H1 (cell line): ENCODE data around the gene RNPS1. TPM values are rescaled to one million over a fixed set of nuclear protein-coding genes. Genes with fewer than 3 reads are reported as not detected.

Experiments
- BACH1 ChIP-seq: IDR thresholded peaks from 2 replicates; pipeline ENCODE4 v1.6.1; 2012; ENCODE audit warnings: low read length, improper control_type of control experiment
- CBX8 ChIP-seq: fragments of 300-800, 300-1000 bp; sonication (generic); IDR thresholded peaks from 2 replicates; pipeline ENCODE4 v1.7.1; 2016; ENCODE audit warnings: low read depth, low read length, borderline replicate concordance
- EGR1 ChIP-seq: IDR thresholded peaks from 2 replicates; pipeline ENCODE4 v1.6.1; 2011; ENCODE audit warnings: low read depth, low read length, borderline replicate concordance
- EZH2 ChIP-seq: fragments of 200-600 bp; sonication (generic); IDR thresholded peaks from 2 replicates; pipeline ENCODE4 v1.7.1; 2012; ENCODE audit warnings: low read depth, mild to moderate bottlenecking, moderate library complexity, low read length, inconsistent platforms; ENCODE audit not compliant: severe bottlenecking
- SRF ChIP-seq: IDR thresholded peaks from 2 replicates; pipeline ENCODE4 v1.6.1; 2011; ENCODE audit warnings: mild to moderate bottlenecking, low read depth, low read length, moderate library complexity
- polyA plus RNA-seq, 7 experiments: library from polyadenylated mRNA; depleted of rRNA in 3 of 7; stranded (reverse) in 5 of 7; unstranded in 2 of 7; fragments of >200 nt in 5 of 7; fragments of 200-250 nt in 2 of 7; gene quantifications; 1 replicate in 5 of 7; 2 replicates in 1 of 7; 4 replicates in 1 of 7; pipeline versions ENCODE4 v1.2.1 to v1.2.3, GENCODE V29; 2011 to 2013; ENCODE audit warnings: missing spikeins in 2 of 7, mixed read lengths in 2 of 7
- total RNA-seq: library from RNA; stranded (reverse); fragmentation: NEBNext Ultra II Directional; extraction: Animal tissue kit (Norgen Biotek cat#: 25700); gene quantifications from 2 replicates; pipeline ENCODE4 v1.2.1, GENCODE V29; 2021
- TF ChIP-seq, protein P1 (sequence below): fragments of 300-600 bp; sonication (generic); IDR thresholded peaks from 2 replicates; pipeline ENCODE4 v1.7.1; 2012; ENCODE audit warnings: low read length, moderate library complexity, mild to moderate bottlenecking, inconsistent platforms; ENCODE audit not compliant: insufficient replicate concordance

Gene RNPS1
- total and polyA plus RNA-seq, 2 of the 8 experiments (the other 6 are each of a cell fraction or from before 2014, with no cell fraction given) = 330 to 350 TPM

DNA sequence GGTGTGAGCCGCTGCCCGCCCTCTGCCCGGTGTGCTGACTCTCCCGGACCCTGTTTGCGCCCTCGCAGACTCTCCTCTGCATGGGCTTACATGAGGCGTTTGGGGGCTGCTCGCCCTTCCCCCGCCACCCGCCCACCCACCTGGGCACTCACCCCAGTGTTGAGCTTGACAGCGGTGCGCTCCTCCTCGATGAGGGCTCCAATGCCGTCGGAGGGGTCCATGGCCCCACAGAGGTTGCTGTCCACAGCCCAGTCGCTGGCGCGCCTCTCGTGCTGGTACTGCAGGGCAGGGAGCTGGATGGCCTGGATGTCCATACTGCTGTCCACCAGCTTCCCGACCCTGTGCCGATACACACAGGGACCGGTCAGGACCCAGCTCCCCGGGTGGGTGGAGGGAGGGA, 21.4 kb upstream of the RNPS1 start (continued):
- TF ChIP-seq EZH2 (no peak), CBX8 (no peak), EGR1 (no peak), SRF (no peak), BACH1 (no peak)
- TF ChIP-seq, protein P1, sequence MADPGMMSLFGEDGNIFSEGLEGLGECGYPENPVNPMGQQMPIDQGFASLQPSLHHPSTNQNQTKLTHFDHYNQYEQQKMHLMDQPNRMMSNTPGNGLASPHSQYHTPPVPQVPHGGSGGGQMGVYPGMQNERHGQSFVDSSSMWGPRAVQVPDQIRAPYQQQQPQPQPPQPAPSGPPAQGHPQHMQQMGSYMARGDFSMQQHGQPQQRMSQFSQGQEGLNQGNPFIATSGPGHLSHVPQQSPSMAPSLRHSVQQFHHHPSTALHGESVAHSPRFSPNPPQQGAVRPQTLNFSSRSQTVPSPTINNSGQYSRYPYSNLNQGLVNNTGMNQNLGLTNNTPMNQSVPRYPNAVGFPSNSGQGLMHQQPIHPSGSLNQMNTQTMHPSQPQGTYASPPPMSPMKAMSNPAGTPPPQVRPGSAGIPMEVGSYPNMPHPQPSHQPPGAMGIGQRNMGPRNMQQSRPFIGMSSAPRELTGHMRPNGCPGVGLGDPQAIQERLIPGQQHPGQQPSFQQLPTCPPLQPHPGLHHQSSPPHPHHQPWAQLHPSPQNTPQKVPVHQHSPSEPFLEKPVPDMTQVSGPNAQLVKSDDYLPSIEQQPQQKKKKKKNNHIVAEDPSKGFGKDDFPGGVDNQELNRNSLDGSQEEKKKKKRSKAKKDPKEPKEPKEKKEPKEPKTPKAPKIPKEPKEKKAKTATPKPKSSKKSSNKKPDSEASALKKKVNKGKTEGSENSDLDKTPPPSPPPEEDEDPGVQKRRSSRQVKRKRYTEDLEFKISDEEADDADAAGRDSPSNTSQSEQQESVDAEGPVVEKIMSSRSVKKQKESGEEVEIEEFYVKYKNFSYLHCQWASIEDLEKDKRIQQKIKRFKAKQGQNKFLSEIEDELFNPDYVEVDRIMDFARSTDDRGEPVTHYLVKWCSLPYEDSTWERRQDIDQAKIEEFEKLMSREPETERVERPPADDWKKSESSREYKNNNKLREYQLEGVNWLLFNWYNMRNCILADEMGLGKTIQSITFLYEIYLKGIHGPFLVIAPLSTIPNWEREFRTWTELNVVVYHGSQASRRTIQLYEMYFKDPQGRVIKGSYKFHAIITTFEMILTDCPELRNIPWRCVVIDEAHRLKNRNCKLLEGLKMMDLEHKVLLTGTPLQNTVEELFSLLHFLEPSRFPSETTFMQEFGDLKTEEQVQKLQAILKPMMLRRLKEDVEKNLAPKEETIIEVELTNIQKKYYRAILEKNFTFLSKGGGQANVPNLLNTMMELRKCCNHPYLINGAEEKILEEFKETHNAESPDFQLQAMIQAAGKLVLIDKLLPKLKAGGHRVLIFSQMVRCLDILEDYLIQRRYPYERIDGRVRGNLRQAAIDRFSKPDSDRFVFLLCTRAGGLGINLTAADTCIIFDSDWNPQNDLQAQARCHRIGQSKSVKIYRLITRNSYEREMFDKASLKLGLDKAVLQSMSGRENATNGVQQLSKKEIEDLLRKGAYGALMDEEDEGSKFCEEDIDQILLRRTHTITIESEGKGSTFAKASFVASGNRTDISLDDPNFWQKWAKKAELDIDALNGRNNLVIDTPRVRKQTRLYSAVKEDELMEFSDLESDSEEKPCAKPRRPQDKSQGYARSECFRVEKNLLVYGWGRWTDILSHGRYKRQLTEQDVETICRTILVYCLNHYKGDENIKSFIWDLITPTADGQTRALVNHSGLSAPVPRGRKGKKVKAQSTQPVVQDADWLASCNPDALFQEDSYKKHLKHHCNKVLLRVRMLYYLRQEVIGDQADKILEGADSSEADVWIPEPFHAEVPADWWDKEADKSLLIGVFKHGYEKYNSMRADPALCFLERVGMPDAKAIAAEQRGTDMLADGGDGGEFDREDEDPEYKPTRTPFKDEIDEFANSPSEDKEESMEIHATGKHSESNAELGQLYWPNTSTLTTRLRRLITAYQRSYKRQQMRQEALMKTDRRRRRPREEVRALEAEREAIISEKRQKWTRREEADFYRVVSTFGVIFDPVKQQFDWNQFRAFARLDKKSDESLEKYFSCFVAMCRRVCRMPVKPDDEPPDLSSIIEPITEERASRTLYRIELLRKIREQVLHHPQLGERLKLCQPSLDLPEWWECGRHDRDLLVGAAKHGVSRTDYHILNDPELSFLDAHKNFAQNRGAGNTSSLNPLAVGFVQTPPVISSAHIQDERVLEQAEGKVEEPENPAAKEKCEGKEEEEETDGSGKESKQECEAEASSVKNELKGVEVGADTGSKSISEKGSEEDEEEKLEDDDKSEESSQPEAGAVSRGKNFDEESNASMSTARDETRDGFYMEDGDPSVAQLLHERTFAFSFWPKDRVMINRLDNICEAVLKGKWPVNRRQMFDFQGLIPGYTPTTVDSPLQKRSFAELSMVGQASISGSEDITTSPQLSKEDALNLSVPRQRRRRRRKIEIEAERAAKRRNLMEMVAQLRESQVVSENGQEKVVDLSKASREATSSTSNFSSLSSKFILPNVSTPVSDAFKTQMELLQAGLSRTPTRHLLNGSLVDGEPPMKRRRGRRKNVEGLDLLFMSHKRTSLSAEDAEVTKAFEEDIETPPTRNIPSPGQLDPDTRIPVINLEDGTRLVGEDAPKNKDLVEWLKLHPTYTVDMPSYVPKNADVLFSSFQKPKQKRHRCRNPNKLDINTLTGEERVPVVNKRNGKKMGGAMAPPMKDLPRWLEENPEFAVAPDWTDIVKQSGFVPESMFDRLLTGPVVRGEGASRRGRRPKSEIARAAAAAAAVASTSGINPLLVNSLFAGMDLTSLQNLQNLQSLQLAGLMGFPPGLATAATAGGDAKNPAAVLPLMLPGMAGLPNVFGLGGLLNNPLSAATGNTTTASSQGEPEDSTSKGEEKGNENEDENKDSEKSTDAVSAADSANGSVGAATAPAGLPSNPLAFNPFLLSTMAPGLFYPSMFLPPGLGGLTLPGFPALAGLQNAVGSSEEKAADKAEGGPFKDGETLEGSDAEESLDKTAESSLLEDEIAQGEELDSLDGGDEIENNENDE = no peak
